GM23338 (cell line): ENCODE results near the gene TPX2. TPM values are rescaled to one million over a fixed set of nuclear protein-coding genes. Genes with fewer than 3 reads are reported as not detected.

Source experiments
- ATAC-seq: fragments of 200-7000 bp; cut with Tn5 transposase; 3 replicates; pipeline ENCODE4 v1.9.1; 2020
- DNase-seq: peaks from one replicate; pipeline ENCODE4 v3.0.0-alpha.2; 2015; ENCODE audit warnings: low spot score
- H2AFZ ChIP-seq: fragments of 200-600 bp; sonication (generic); 2 replicates; pipeline ENCODE4 v1.8.0; 2016; ENCODE audit warnings: antibody characterized with exemption, mild to moderate bottlenecking, moderate library complexity
- H3F3A ChIP-seq: fragments of 200-600 bp; sonication (generic); replicated peaks from 2 replicates; pipeline ENCODE4 v1.8.0; 2017; ENCODE audit warnings: antibody characterized with exemption, mixed run types, low read depth
- H3K27ac ChIP-seq: fragments of 200-600 bp; sonication (generic); 2 replicates; pipeline ENCODE4 v1.6.1; 2016; ENCODE audit warnings: low read depth
- H3K27me3 ChIP-seq: fragments of 200-600 bp; sonication (generic); 2 replicates; pipeline ENCODE4 v1.8.0; 2016; ENCODE audit warnings: mild to moderate bottlenecking, mixed run types, moderate library complexity; ENCODE audit not compliant: insufficient read depth
- H3K36me3 ChIP-seq: fragments of 200-600 bp; sonication (generic); 2 replicates; pipeline ENCODE4 v1.8.0; 2016; ENCODE audit warnings: mild to moderate bottlenecking; ENCODE audit not compliant: insufficient read depth
- H3K4me1 ChIP-seq: fragments of 200-600 bp; sonication (generic); 2 replicates; pipeline ENCODE4 v1.8.0; 2016; ENCODE audit warnings: mild to moderate bottlenecking, moderate library complexity; ENCODE audit not compliant: insufficient read depth
- H3K4me2 ChIP-seq: fragments of 200-600 bp; sonication (generic); 2 replicates; pipeline ENCODE4 v1.7.1; 2017; ENCODE audit warnings: mixed run types
- H3K4me3 ChIP-seq: fragments of 200-600 bp; sonication (generic); 2 replicates; pipeline ENCODE4 v1.6.1; 2016; ENCODE audit warnings: mixed run types
- H3K79me2 ChIP-seq: fragments of 200-600 bp; sonication (generic); replicated peaks from 2 replicates; pipeline ENCODE4 v1.8.0; 2017; ENCODE audit warnings: mild to moderate bottlenecking; ENCODE audit not compliant: insufficient read depth
- H3K9me2 ChIP-seq: fragments of 200-600 bp; sonication (generic); 2 replicates; pipeline ENCODE4 v1.8.0; 2017; ENCODE audit not compliant: insufficient read depth
- H4K20me1 ChIP-seq: fragments of 200-600 bp; sonication (generic); replicated peaks from 2 replicates; pipeline ENCODE4 v1.8.0; 2017; ENCODE audit warnings: mild to moderate bottlenecking; ENCODE audit not compliant: insufficient read depth
- H3K27ac Mint-ChIP-seq: 2 replicates; pipeline ENCODE4 v1.8.0; 2020; ENCODE audit warnings: inconsistent platforms, mild to moderate bottlenecking, moderate library complexity, mixed read lengths
- H3K27me3 Mint-ChIP-seq: 3 replicates; pipeline ENCODE4 v1.8.0; 2022; ENCODE audit warnings: low read depth, mild to moderate bottlenecking, moderate library complexity, mixed read lengths, inconsistent platforms; ENCODE audit not compliant: insufficient read depth, poor library complexity
- H3K36me3 Mint-ChIP-seq: 3 replicates; pipeline ENCODE4 v1.8.0; 2021; ENCODE audit warnings: low read depth, mild to moderate bottlenecking, inconsistent platforms, moderate library complexity, mixed read lengths
- H3K4me1 Mint-ChIP-seq: 3 replicates; pipeline ENCODE4 v1.8.0; 2020; ENCODE audit warnings: mild to moderate bottlenecking, inconsistent platforms, mixed read lengths
- H3K4me3 Mint-ChIP-seq: 3 replicates; pipeline ENCODE4 v1.8.0; 2021; ENCODE audit warnings: moderate library complexity, mild to moderate bottlenecking, inconsistent platforms, mixed read lengths
- H3K9me3 Mint-ChIP-seq: 3 replicates; pipeline ENCODE4 v1.8.0; 2020; ENCODE audit warnings: moderate library complexity, mild to moderate bottlenecking, inconsistent platforms, mixed read lengths
- CTCF ChIP-seq, 2 experiments: fragments of 200-600 bp in 1 of 2; sonication (generic) in 1 of 2; conservative IDR thresholded peaks; 2 replicates each; pipeline versions ENCODE4 v1.5.1 to v1.6.1; 2016 to 2017; ENCODE audit warnings: antibody characterized with exemption in 2 of 2, low read depth in 2 of 2, mild to moderate bottlenecking in 2 of 2, moderate library complexity in 1 of 2
- ETS1 ChIP-seq: IDR thresholded peaks from 2 replicates; pipeline ENCODE4 v1.6.1; 2016; ENCODE audit warnings: antibody characterized with exemption
- EZH2 ChIP-seq: fragments of 200-600 bp; sonication (generic); IDR thresholded peaks from one replicate; pipeline ENCODE4 v1.8.0; 2017; ENCODE audit warnings: antibody characterized with exemption, mild to moderate bottlenecking, low read depth; ENCODE audit not compliant: unreplicated experiment
- EZH2phosphoT487 ChIP-seq: fragments of 200-600 bp; sonication (generic); IDR thresholded peaks from one replicate; pipeline ENCODE4 v1.8.1; 2018; ENCODE audit warnings: antibody characterized with exemption; ENCODE audit not compliant: unreplicated experiment
- POLR2AphosphoS5 ChIP-seq: IDR thresholded peaks from 2 replicates; pipeline ENCODE4 v1.6.1; 2016; ENCODE audit warnings: antibody characterized with exemption, low read depth
- ZNF114 ChIP-seq: fragments of 250-450 bp; sonication (Bioruptor Pico); IDR thresholded peaks from 2 replicates; pipeline ENCODE4 v1.5.0; 2020; ENCODE audit warnings: mild to moderate bottlenecking, moderate library complexity
- polyA plus RNA-seq: library from polyadenylated mRNA; unstranded; fragments of >200 nt; fragmentation: Nextera tagmentation; extraction: Ambion mirVana; gene quantifications from 2 replicates; pipeline ENCODE4 v1.2.1, GENCODE V29; 2016
- total RNA-seq: library from RNA; depleted of rRNA; stranded (reverse); fragments of >200 nt; shearing (Covaris generic); gene quantifications from 2 replicates; pipeline ENCODE4 v1.2.3, GENCODE V29; 2014

Gene TPX2
- total and polyA plus RNA-seq, 2 experiments from 2014 or later: 101 to 159 TPM

GRCh38 chr20:31803552-31804291 lies 64.6 kb downstream of the TPX2 start (continued):
- TF ChIP-seq CTCF (conservative IDR thresholded peaks at IDR 0.05; ENCODE audit: low read depth in 2 of 2) (no peak), EZH2 (no peak), EZH2phosphoT487 (no peak)

- no peak for TF ChIP-seq ZNF114
- Histone ChIP-seq H3K27ac (no peak overlapping the region), H3F3A (peaks cover 7% of the 10 kb centered on the region; the same call in 1 of the 2 replicates), H3K4me1 (no peaks in the 10 kb centered on the region), H3K27me3 (no peaks in the 10 kb centered on the region), H4K20me1 (0 out of 2 replicates have a peak, but pooled peaks cover 14% of the 10 kb centered on the region), H3K79me2 (no peaks in the 10 kb centered on the region), H3K9me2 (no peaks in the 10 kb centered on the region), H2AFZ (no peak overlapping the region), H3K36me3 (peaks cover 21% of the 10 kb centered on the region), H3K4me3 (no peak overlapping the region), H3K4me2 (no peak overlapping the region)
- Mint-ChIP-seq H3K36me3 (peaks cover 15% of the 10 kb centered on the region), H3K4me1 (no peaks in the 10 kb centered on the region), H3K9me3 (no peaks in the 10 kb centered on the region), H3K27ac (peak overlapping the region; percentile 2; the same call in 1 of the 2 replicates), H3K27me3 (no peaks in the 10 kb centered on the region), H3K4me3 (no peak overlapping the region)
- DNase-seq (no peak), ATAC-seq (no peak)
Observed at GRCh38 chr20:31806564-31807355, 67.7 kb downstream of the TPX2 start.

- DNase-seq: no peak
- Mint-ChIP-seq H3K27me3 (peaks cover 2% of the 10 kb centered on the region), H3K4me1 (no peaks in the 10 kb centered on the region), H3K36me3 (peaks cover 2% of the 10 kb centered on the region; the same call in 1 of the 3 replicates), H3K9me3 (no peaks in the 10 kb centered on the region), H3K4me3 (no peak overlapping the region), H3K27ac (no peak overlapping the region)
- H3K4me2 ChIP-seq: no peak overlapping the region
- H3F3A ChIP-seq: peaks cover 7% of the 10 kb centered on the region; the same call in 1 of the 2 replicates
- peaks cover 5% of the 10 kb centered on the region for H3K36me3 ChIP-seq
- TF ChIP-seq EZH2 (no peak), POLR2AphosphoS5 (no peak), ZNF114 (no peak), ETS1 (no peak)
- H3K4me1 ChIP-seq: no peaks in the 10 kb centered on the region
- peaks cover 18% of the 10 kb centered on the region for H4K20me1 ChIP-seq
- H3K4me3 ChIP-seq: no peak overlapping the region
- no peak overlapping the region for H3K27ac ChIP-seq
- H3K9me2 ChIP-seq: no peaks in the 10 kb centered on the region
- H2AFZ ChIP-seq: no peak overlapping the region
- no peaks in the 10 kb centered on the region for H3K27me3 ChIP-seq
- no peak for ATAC-seq
- H3K79me2 ChIP-seq: no peaks in the 10 kb centered on the region
Observed at GRCh38 chr20:31808481-31808880, 69.4 kb downstream of the TPX2 start.
